Measurements from ENCODE around the gene CCDC7.
"Not testable (repeated sequence)": the region's sequence is repeated elsewhere in the genome, so short reads cannot be mapped to it uniquely, and the experiment has no call there.

Gene CCDC7

DNA sequence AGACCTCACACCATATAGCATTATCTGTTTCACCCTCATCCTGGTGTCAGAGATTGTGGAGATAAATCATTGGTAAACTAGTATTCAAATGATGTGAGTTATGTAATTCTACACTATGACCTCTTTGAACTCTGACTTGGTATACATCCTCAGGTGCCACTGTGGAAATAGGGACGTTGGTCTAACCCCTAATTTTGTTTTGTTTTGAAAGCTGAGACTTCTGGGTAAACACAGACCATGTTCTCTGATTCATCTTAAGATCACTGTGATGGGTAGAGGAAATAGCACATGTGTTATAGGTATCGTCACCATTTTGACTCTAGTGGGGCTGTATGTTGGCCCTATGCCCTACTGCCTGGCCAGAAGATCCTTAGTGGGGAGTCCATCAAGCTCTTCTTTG, 241.6 kb downstream of the CCDC7 start:
- in situ Hi-C loops (cut with MboI; ENCODE audit: low sequenced_read_pairs) = no loop called here

DNA sequence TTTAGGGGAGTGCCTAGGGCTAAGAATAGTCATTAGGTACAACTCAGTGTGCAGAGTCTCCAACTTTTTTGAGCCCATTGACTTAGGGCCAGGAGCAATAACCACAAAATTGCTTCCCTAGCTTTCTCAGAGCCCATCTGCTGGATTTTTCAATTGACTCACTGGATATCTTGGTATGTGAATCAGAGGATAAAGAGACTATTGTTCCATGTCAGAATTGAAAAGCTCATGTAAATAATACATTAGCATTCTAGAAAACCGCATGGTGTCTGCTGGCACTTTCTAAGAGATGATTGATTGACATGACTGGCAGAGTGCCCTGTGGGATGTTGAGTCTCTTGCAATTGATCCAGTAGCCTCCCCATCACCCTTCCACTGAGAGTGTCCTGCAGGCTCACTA, 246.2 kb downstream of the CCDC7 start:
- in situ Hi-C loops (cut with MboI; ENCODE audit: low sequenced_read_pairs) = no loop called here

DNA sequence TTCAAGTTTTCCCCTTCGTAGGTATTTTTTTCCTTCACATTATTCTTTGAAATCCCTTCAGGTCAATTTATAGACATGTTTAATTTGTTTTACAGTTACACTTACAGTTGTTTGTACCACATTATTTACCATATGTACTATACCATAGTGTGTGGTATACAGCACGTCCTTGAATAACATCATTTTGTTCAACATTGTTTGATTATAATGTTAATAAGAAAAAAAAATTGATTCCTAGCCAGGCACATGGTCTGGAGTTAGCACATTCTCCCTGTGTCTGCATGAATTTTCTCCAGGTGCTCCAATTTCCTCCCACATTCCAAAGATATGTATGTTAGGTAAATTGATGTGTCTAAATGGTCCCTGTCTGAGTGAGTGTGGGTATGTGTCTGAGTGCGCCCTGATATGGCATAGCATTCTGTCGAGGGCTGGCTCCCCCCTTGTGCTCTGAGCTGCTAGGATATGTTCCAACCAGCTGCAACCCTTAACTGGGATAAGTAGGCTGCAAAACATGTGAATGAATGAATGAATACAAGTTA, 247.6 kb downstream of the CCDC7 start:
- in situ Hi-C loops (cut with MboI; ENCODE audit: low sequenced_read_pairs) = no loop called here

DNA sequence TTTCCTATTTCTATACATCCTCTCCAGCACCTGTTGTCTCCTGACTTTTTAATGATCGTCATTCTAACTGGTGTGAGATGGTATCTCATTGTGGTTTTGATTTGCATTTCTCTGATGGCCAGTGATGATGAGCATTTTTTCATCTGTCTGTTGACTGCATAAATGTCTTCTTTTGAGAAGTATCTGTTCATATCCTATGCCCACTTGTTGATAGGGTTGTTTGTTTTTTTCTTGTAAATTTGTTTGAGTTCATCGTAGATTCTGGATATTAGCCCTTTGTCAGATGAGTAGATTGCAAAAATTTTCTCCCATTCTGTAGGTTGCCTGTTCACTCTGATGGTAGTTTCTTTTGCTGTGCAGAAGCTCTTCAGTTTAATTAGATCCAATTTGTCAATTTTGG, 253.7 kb downstream of the CCDC7 start:
- in situ Hi-C loops (cut with MboI; ENCODE audit: low sequenced_read_pairs) = not testable (repeated sequence)

DNA sequence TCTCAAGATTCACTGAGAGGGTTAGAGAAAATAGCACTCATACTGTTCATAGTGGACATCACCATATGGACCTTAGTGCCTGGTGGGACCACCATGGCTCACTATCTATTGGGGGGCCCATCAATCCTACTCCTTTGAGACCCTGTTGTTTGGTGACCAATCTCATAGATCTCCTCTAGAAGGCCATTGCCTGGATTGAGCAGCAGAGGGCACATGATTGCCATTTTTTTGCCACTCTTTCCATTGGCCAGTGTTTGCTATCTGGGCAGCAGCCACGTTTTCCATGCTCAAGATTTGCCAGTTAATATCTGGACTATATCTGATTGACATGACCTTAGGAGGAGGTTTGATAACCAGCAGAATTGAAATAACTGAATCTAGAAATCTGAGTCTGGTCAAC, 267.6 kb downstream of the CCDC7 start:
- in situ Hi-C loops (cut with MboI; ENCODE audit: low sequenced_read_pairs) = no loop called here

DNA sequence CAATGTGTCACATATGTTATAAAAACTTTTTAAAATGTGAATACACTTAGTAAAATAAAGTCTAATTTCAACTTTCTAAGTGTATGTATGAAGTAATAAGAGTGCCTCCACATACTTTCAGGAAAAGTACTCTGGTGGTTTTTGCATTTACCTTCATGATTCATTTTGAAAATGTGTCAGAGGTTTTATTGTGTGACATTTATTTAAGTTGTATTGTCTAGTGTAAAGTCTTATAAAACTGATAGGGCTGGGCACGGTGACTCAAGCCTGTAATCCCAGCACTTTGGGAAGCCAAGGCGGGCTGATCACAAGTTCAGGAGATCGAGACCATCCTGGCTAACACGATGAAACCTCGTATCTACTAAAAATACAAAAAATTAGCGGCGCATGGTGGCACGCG, 285.6 kb downstream of the CCDC7 start:
- in situ Hi-C loops (cut with MboI; ENCODE audit: low sequenced_read_pairs) = no loop called here

DNA sequence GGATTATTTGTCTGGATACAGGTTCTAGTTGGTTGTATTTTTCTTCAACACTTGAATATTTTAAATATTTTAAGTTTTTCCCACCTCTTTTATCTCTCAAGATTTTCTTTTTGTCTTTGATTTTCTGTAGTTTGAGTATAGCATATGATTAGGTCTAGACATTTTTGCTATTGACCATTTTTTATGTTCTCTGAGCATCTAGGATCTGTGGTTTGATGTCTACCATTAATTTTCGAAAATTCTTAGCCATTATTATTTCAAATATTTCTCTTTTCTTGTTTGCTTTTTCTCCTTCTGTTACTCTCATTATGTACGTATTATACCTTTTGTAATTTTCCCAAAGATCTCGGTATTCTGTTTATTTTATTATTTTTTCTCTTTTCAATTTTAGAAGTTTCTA, 293.0 kb downstream of the CCDC7 start:
- in situ Hi-C loops (cut with MboI; ENCODE audit: low sequenced_read_pairs) = no loop called here

DNA sequence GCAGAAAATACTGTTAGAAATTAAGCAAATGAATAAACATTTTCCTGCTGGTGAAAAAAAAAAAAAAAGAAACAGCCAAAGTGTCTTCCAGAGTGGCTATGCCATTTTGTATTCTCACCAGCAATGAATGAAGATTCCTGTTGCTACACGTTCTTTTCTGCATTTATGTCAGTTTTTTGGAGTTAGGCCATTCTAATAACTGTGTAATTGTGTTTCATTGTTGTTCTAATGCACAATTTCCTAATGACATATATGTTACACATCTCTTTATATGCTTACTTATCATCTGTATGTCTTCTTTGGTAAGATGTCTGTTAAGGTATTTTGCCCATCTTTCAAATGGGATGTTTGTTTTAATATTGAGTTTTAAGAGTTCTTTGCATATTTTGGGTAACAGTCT, 298.4 kb downstream of the CCDC7 start:
- in situ Hi-C loops (cut with MboI; ENCODE audit: low sequenced_read_pairs) = no loop called here

DNA sequence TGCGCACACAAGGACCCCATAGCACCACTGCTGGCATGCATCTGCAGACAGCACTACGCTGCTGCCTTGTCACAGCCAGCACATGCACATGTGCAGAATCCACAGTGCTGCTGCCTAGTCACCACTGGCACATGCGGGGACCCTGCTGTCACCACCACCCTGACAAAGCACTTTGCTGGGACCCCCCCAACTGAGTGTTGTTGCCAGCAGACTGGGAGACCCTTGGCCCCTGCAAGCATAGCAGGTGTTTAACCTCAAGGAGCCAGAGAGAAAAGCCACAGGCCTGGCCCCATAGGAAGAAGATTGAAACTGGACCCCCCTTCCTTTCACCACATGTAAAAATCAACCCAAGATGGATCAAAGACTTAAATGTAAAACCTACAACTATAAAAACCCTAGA, 300.9 kb downstream of the CCDC7 start:
- in situ Hi-C loops (cut with MboI; ENCODE audit: low sequenced_read_pairs) = no loop called here

DNA sequence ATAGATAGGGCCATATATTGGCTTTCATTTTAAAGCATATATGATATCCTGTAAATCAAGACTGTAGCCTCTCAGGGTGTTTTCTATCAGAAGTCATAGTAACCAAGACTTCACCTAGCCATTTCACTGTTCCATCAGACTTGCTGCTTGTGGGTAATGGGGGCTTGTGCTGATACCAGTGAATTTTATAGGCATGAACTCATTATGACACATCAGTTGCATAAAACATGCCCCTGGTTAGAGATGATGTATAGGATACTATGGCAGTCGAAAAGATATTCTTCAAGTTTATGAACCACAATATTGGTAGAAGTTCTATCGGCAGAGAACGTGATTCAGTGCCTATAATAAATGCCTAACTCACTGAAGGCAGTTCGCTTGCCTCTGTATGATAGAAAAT, 305.6 kb downstream of the CCDC7 start:
- in situ Hi-C loops (cut with MboI; ENCODE audit: low sequenced_read_pairs) = no loop called here

DNA sequence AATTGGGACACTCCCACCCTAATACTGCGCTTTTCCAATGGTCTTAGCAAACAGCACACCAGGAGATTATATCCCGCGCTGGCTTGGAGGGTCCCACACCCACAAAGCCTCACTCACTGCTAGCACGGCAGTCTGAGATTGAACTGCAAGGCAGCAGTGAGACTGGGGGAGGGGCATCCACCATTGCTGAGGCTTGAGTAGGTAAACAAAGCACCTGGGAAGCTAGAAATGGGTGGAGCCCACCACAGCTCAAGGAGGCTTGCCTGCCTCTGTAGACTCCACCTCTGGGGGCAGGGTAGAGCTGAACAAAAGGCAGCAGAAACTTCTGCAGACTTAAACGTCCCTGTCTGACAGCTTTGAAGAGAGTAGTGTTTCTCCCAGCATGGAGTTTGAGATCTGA, 309.0 kb downstream of the CCDC7 start:
- in situ Hi-C loops (cut with MboI; ENCODE audit: low sequenced_read_pairs) = not testable (repeated sequence)

DNA sequence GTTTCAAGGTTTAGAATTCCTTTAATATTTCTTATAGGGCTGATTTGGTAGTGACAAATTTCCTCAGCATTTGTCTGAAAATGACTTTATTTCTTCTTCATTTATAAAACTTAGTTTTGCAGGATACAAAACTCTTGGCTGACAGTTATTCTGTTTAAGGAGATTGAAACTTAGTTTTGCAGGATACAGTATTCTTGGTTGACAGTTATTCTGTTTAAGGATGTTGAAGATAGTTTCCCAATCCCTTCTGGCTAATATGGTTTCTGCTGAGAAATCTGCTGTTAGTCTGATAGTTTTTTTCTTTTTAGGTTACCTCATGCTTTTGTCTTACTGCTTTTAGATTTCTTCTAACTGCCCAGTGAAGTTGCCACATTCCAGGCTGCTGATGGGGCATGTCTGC, 325.3 kb downstream of the CCDC7 start:
- in situ Hi-C loops (cut with MboI; ENCODE audit: low sequenced_read_pairs) = no loop called here

DNA sequence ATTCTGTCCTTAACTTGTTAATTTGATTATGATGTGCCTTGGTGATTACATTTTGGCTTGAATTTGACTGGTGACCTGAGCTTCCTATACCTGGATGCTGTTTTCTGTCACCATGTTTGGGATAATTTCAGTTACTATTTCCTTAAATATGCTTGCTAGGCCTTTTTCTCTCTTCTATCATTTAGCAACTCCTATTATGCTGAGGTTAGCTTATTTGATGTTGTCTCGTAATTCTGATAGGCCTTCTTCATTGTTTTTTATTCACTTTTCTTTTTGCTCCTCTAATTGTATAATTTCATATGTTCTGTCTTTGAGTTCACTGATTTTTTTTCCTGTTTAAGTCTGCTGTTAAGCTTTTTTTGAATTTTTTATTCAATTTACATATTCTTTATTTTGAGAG, 327.2 kb downstream of the CCDC7 start:
- in situ Hi-C loops (cut with MboI; ENCODE audit: low sequenced_read_pairs) = no loop called here

DNA sequence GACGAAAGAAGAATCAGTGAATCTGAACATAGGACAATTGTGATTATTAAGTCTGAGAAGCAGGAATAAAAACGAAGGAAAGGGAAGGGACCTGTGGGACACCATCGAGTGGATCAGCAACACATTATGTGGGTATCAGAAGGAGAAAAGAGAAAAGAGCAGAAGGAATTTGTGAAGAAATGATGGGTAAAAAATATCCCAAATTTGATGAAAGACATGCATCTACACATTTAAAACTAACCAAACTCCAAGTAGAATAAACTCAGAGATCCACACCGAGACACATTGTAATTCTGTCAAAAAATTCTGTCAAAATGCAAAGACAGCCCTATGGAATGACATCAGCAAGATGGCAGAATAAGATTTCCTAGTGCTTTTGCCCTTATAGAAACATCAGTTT, 341.0 kb downstream of the CCDC7 start:
- in situ Hi-C loops (cut with MboI; ENCODE audit: low sequenced_read_pairs) = no loop called here

DNA sequence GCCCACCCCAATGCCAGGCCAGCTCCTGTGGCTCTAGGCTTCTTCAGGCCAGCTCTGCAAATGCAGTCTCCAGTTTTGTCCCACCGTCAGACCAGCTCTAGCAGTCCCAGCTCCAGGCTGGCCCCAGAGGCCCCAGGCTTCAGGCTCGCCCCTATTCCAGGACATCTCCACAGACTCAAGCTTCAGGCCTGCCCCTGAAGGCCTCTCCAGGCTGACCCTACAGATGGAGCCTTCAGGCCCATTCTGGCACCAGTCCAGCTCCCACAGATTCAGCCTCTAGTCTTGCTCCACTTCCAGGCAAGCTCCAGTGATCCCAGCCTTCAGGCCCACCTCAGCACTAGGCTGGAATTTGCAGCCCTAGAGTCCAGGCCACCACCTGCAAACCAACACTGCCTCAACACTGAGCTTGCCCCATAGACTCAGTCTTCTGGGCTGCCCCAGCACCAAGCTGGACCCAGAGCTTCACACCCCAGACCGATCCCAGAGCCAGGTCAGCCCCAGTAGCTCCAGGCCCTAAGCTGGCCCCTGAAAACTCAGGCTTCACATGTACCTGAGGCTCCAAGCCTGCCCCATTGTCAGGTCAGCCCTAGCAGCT, 341.8 kb downstream of the CCDC7 start:
- in situ Hi-C loops (cut with MboI; ENCODE audit: low sequenced_read_pairs) = no loop called here

DNA sequence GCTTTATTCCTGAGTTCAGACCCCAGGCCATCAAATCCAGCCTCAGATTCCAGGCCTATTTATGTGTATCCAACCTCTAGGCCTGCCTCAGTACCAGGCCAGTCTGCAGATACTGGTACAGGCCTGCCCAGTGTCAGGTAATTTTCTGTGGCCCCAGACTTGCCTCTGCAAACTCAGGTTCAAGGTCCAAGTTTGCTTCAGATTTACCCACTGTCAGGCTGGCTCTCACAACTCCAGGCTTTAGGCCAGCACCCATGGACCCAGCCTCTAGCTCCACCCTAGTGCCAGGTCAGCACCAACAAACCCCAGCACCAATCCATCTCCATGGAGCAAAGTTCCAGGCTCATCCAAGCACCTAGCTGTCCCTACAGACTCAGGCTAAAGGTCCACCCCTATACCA, 342.4 kb downstream of the CCDC7 start:
- in situ Hi-C loops (cut with MboI; ENCODE audit: low sequenced_read_pairs) = no loop called here

DNA sequence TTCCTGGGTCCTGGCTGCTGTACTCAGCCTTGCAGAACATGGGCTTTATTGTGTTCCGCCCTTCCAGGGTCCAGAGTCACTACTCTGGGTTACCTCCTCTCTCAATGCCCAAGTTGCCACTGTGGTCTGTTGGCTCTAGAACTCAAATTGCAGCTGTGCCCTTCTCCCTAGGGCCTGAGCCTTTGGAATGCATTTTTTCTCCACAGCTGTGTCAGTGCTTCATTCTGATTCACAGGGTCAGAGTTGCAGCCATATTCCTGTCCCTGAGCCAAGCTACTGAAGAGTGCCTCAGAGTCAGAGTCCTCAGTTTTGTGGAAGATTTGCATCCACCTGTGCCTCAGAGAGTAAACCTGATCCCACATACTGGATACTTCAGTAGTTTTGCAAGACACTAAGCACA, 344.5 kb downstream of the CCDC7 start:
- in situ Hi-C loops (cut with MboI; ENCODE audit: low sequenced_read_pairs) = loop anchor here (10.0 kb wide), 1 partner anchor 214 kb away; no protein-coding TSS in a partner anchor

DNA sequence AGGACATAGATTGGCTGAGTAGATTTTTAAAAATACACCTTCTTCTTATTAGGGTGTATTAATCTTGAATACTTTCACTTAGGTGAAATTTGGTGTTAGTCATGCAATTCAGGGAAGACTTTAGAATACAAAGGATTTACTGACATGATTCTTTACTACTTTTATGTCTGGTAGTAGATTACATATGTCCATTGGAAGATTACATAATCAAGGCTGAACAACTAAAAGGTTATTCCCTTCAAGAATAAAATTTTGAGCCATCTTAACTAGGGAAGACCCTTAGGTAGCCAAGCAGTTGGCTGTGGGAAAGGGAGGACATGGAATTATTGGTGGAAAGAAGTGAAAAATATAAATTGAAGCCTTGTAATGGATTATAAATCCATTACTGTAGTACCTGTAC, 347.1 kb downstream of the CCDC7 start:
- in situ Hi-C loops (cut with MboI; ENCODE audit: low sequenced_read_pairs) = loop anchor here (10.0 kb wide), 1 partner anchor 212 kb away; no protein-coding TSS in a partner anchor

DNA sequence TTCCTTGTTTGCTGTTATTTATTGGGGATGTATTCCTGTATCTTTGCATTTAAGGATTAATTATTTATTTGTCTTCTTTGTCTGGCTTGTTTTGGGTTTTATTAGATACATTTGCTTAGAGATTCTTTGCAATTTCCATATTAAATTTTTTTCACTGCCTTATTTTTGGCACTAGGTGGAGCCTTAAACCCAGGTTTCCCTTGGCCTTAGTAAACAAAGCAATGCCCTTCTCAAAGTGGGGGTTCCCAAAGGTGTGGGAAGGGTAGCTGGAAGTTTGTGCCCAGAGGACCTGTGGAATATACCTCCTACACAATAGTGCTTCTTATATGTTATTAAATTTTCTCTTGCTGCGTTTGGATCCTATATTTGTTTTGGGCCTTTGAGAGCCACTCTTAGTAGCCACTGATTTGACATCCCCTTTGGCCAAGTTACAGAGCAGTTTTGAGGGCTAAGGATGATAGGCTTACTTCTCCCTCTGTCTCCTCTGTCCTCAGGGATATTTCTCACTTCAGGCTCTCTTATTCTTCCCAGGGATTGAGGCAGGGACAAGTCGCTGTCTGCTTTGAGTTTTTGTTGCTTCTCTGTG, 349.8 kb downstream of the CCDC7 start:
- in situ Hi-C loops (cut with MboI; ENCODE audit: low sequenced_read_pairs) = loop anchor here (10.0 kb wide), 1 partner anchor 209 kb away; no protein-coding TSS in a partner anchor

DNA sequence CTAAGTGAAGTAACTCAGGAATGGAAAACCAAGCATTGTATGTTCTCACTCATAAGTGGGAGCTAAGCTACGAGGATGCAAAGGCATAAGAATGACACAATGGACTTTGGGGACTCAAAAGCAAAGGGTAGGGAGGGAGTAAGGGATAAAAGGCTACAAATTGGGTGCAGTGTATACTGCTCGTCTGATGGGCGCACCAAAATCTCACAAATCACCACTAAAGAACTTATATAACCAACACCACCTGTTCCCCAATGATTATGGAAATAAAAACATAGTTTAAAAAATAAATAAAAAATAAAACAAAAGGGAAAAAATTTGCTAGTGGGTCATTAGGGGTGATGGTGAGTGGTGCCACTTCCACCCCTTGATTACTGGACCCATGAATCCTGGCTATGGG, 351.5 kb downstream of the CCDC7 start:
- in situ Hi-C loops (cut with MboI; ENCODE audit: low sequenced_read_pairs) = loop anchor here (10.0 kb wide), 1 partner anchor 207 kb away; no protein-coding TSS in a partner anchor

DNA sequence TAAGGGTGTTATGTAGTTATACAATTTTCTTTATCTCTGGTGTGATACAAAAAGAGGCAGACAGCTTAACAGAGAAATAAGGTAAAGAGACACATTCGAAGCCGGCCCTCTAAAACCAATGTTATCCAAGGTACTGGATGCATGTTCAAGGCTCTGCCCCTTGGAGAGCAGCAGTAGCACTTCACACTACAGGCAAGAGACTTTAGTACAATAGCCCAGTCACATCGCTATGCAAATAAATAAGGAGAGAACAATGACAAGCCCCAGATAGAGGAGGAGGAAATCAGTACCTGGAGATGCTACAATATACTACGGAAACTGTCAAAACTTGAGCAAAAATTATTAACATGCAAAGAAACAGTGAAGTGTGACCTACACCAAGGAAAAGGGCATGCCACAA, 401.0 kb downstream of the CCDC7 start:
- in situ Hi-C loops (cut with MboI; ENCODE audit: low sequenced_read_pairs) = no loop called here

DNA sequence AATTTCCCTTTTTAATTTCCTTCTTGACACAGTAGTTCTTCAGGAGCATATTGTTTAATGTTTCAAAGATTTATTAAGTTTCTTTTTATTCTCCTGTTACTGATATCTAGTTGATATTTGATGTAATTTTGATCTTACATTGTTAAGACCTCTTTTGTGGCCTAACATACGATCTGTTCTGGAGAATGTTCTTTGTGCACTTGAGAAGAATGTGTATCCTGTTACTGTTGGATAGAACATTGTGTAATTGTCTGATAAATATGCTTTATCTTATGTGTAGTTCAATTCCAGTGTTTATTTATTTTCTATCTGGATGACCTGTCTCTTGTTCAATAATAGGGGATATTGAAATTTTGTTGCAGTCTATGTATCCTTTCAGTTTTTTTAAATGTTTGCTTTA, 405.4 kb downstream of the CCDC7 start:
- in situ Hi-C loops (cut with MboI; ENCODE audit: low sequenced_read_pairs) = no loop called here

DNA sequence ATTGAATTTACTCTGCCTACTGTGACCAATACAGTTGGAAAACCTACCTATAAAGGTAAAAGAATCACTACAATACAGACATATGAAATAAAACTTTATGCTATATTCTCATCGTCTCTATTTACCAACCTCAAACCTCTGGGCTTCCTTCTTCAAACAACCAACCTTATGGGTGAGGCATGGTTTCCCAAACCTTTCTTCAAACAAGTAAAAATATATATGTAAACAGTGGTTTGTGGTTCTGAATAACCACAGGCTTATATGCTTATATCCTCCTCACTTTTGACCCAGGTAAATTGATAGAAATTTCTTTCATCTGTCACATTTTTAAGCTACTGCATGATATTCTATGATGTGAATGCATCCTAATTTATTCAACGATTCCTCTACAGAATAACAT, 408.5 kb downstream of the CCDC7 start:
- in situ Hi-C loops (cut with MboI; ENCODE audit: low sequenced_read_pairs) = no loop called here

All from HL-60/S4 treated with retinoic acid at 250 ng/mL for 4 days and 3 days (cell line).